ENCODE measurements around the gene WNT2. TPM values are rescaled to one million over a fixed set of nuclear protein-coding genes. Genes with fewer than 3 reads are reported as not detected.

WNT2 gene
- total and polyA plus RNA-seq, 10 of the 15 experiments (the other 5 are each of a cell fraction or from before 2014, with no cell fraction given), result 0.07 to 0.34 (median 0.19) TPM

- ChIA-PET POLR2A (no interaction called here), CTCF (interaction anchor here (0.7 to 5.4 kb wide), 4 partner anchors 76 to 182 kb away, joined by 3 to 36 read pairs (median 5); no protein-coding TSS in a partner anchor), SMC1A (ENCODE audit: uncharacterized antibody, unreplicated experiment) (interaction anchor here (1.1 to 5.2 kb wide), 3 partner anchors 12 to 76 kb away, joined by 3 to 49 read pairs (median 4); no protein-coding TSS in a partner anchor), RAD21 (ENCODE audit: unreplicated experiment) (no interaction called here)
- Histone ChIP-seq H3K9ac (ENCODE audit: control insufficient read depth, insufficient read depth, low read length) (no peak overlapping the region), H3K36me3 (ENCODE audit: control insufficient read depth in 2 of 2, insufficient read depth in 2 of 2, low read length in 1 of 2) (no peaks in the 10 kb centered on the region), H3K27ac (ENCODE audit: control insufficient read depth, insufficient read depth) (no peak overlapping the region), H3K4me1 (ENCODE audit: control insufficient read depth, insufficient read depth, low read length) (no peaks in the 10 kb centered on the region), H2AFZ (ENCODE audit: control insufficient read depth, low read depth, low read length) (no peak overlapping the region), H3K9me3 (replicated peaks; ENCODE audit: control insufficient read depth, insufficient read depth, low read length) (no peaks in the 10 kb centered on the region; the same call in 2 of the 3 replicates), H3K4me2 (ENCODE audit: control insufficient read depth, insufficient read depth) (no peak overlapping the region), H3K79me2 (ENCODE audit: control insufficient read depth, insufficient read depth, low read length) (no peaks in the 10 kb centered on the region), H3K4me3 (no peak overlapping the region), H4K20me1 (ENCODE audit: control insufficient read depth, insufficient read depth) (no peaks in the 10 kb centered on the region), H3K27me3 (replicated peaks in 1 of 2; ENCODE audit: control insufficient read depth in 2 of 2, insufficient read depth in 2 of 2, low read length in 1 of 2) (no peaks in the 10 kb centered on the region)
- WGBS (ENCODE audit: insufficient coverage, insufficient replicate concordance, low lambda C conversion rate, missing lambda C conversion rate), result 88% methylated on average over 1 of the region's 1 CpG
- TF ChIP-seq E2F8 (IDR thresholded peaks at IDR 0.05; ENCODE audit: low read depth, partially characterized antibody) (no peak), SIX5 (IDR thresholded peaks at IDR 0.05; ENCODE audit: low read depth, low read length, severe bottlenecking) (no peak), KAT2A (conservative IDR thresholded peaks at IDR 0.05; ENCODE audit: control insufficient read depth, low read depth, low read length) (no peak), RUNX3 (IDR thresholded peaks at IDR 0.05; ENCODE audit: low read length) (no peak), NFXL1 (IDR thresholded peaks at IDR 0.05; ENCODE audit: borderline replicate concordance) (no peak), MYB (IDR thresholded peaks at IDR 0.05; ENCODE audit: borderline replicate concordance, low read depth, low read length) (no peak), EZH2 (IDR thresholded peaks at IDR 0.05; ENCODE audit: borderline replicate concordance, control insufficient read depth, low read depth, low read length) (no peak), MLLT1 (IDR thresholded peaks at IDR 0.05) (no peak), RELB (IDR thresholded peaks at IDR 0.05; ENCODE audit: low read depth) (no peak), RFX5 (IDR thresholded peaks at IDR 0.05; ENCODE audit: low read depth, low read length) (no peak), DPF2 (IDR thresholded peaks at IDR 0.05) (no peak), CREM (IDR thresholded peaks at IDR 0.05; ENCODE audit: low read depth) (no peak), ATF3 (IDR thresholded peaks at IDR 0.05; ENCODE audit: borderline replicate concordance, extremely low read depth, low read depth, low read length) (no peak), ZNF207 (IDR thresholded peaks at IDR 0.05; ENCODE audit: borderline replicate concordance) (no peak)
- BruUV-seq (replicated peaks), result no TSS peak
- in situ Hi-C loops (cut with MboI), result no loop called here
- no peak for FAIRE-seq
- no peak for DNase-seq (ENCODE audit: low read depth, low spot score)
- intact Hi-C loops (cut with micrococcal nuclease; ENCODE audit: unreplicated experiment), result no loop called here
- no peak for ATAC-seq
Observed at GRCh38 chr7:117308891-117309290, 14.0 kb downstream of the WNT2 start.

Measured in GM12878 (cell line).